HG02759 (cell line): Measurements from ENCODE around the gene SEC14L1.
"Not testable (repeated sequence)": the region's sequence is repeated elsewhere in the genome, so short reads cannot be mapped to it uniquely, and the experiment has no call there.

Experiments used
- ATAC-seq: cut with Tn5 transposase; IDR thresholded peaks from one replicate; pipeline ENCODE4 v1.9.1; 2021; ENCODE audit warnings: mild to moderate bottlenecking, moderate library complexity; ENCODE audit not compliant: unreplicated experiment

The SEC14L1 gene

DNA sequence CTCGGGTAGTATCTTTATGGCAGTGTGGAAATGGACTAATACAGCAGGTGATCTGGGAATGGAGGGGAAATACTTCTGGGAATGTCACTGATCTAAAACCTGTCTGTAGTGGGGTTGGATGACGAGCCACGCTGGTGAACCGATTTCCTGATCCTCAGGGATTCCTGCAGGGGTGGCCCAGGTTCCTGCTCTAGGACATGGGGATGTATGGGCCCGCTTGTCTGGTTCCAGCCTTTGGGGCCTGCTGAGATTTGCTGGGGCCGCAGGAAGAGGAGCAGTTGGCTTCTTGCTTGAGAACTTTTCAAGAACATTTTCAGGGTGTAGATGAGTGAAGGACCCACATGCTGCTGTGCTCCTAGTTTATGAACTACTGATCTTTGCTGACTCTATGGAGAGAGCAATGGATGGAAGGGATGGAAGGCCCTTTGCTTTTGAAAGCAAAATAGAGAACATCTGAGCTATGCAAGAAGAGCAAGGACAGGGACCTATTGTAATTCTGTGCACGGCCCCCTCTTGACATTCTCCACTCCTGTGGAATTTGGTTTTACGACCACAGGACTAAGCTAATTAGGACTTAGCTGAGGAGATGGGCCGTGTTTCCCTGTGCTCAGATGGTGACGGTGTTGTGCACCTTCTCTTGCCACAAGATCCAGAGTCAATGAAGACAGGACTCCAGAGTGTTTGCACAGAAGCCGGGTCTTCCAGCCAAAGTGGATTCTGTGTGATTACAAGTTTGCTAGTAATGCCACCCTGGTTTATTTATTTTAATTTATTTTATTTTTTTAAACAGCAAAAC, 90.5 kb downstream of the SEC14L1 start:
- no peak for ATAC-seq

DNA sequence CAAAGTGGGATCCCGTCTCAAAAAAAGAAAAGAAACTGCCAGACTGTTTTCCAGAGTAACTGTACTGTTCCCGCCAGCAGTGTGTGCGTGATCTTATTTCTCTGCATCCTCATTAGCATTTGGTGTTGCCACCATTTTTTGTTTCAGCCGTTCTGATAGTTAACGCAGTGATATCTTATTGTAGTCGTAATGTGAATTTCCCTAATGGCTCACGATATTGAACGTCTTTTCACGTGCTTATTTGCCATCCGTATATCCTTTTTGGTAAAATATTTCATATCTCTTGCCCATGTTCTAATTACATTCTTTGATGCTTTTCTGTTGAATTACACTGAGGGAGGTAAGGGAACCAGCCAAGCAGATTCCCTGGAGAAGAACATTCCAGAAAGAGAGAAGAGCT, 92.4 kb downstream of the SEC14L1 start:
- ATAC-seq = no peak

DNA sequence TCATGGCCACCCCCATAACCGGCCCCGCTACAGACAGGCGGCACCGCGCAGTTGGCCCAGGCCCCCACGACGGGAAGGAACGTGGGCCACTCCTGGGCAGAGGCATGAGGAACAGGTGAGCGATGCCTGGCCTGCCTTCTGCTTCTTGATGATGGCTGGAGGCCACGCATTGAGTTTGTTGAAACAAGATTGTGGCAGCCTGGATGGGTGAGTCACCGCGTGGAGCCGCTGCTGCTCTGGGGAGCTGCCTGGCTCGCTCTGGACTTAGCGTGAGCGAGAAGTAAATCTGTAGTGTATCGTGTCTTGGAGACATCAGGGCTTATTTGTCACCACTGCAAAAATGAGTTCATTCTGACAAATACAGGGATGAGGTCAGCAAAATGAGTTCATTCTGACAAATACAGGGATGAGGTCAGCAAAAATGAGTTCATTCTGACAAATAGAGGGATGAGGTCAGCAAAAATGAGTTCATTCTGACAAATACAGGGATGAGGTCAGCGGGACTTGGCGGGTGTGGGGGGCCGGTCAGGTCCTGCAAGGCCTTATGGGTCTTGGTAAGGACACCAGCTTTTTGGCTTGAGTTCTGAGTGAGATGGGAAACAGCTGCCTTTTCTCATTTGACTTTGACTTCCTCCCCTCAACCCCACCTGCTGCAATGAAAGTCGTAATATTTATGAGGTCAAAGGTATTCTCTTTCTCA, 93.0 kb downstream of the SEC14L1 start:
- no peak for ATAC-seq

- ATAC-seq = no peak
Observed at GRCh38 chr17:77234695-77235094, 93.9 kb downstream of the SEC14L1 start.

- no peak for ATAC-seq
Observed at GRCh38 chr17:77235370-77235941, 94.7 kb downstream of the SEC14L1 start.

DNA sequence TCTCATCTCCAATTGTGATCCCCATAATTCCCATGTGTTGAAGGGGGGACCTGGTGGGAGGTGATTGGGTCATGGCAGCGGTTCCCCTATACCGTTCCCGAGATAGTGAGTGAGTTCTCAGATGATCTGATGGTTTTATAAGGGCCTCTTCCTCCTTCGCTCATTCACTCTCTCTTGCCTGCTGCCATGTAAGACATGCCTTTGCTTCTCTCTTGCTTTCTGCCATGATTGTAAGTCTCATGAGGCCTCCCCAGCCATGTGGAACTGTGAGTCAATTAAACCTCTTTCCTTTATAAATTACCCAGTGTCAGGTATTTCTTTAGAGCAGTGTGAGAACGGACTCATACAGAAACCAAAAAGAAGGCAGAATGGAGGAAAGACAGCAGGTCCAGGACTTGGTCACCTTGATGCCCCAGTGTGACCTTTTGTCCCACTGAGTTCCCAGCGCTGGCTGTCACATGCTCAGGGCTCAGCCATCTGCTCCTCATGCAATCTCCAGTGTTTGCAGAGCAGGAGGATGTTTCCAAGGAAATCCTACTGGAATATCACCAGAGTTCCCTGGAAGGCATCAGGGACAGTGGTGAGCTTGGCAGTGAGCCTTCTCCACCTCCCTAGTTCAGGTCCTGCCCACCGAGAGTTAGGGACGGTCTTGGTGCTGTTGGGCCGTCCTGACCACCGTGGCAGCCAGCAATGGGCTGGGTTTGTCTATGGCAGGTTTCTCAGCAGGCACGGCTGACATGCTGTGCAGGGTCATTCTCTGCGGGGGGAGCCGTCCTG, 96.7 kb downstream of the SEC14L1 start:
- no peak for ATAC-seq

DNA sequence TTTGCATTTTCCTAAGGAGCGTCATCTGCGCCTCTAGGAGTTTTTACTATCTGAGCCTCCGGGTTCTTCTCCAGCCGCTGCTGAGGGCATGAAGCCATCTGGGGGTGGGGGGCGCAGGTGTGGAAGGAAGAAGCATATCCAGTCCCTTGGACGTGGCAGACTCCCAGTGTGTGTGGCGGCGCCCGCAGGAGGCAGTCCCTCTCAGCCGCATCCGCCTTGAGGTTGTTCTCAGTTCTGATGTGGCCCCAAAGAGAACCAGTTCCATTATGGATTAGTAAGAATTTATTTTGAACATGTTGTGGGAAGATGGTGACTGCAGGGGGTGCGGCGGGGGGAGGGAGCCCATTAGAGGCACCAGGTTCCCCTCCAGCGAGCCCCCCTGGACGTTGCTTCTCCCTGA, 100.2 kb downstream of the SEC14L1 start:
- no peak for ATAC-seq

DNA sequence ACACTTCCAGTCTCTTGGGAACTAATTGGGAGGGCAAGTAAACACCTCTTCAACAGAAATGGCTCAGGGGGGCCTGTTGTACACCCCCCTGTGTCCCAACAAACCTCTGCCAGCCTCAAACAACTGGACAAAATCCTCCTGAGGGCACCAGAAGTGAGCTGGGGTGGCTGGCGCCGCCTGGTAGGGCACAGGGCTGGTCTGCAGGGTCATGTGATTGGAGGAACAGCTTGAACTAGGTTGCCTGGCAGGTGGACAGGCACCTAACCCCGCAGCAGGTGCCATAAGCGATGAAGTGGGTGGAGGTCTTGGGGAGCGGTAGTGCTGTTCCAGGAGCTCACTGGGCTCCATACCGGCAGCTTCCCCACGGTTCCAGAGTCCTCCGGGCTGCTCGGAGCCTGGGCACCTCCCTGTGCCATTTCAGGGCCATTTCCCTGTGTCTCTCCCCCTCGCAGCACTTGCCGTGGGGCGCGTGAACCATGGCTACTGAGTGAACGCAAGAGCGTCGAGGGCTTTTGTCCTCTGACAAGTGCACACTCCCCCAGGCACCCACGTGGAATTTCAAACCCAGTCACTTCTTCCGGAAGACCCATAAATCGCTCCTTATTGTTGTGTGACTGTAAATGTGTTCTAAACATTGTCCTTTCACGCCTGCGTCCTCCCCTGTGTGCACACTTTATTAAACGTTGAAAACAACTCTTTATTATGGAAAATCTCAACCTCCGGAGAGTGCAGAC, 101.5 kb downstream of the SEC14L1 start:
- ATAC-seq = no peak

GRCh38 chr17:77245162-77245926, 104.6 kb downstream of the SEC14L1 start:
- no peak for ATAC-seq

DNA sequence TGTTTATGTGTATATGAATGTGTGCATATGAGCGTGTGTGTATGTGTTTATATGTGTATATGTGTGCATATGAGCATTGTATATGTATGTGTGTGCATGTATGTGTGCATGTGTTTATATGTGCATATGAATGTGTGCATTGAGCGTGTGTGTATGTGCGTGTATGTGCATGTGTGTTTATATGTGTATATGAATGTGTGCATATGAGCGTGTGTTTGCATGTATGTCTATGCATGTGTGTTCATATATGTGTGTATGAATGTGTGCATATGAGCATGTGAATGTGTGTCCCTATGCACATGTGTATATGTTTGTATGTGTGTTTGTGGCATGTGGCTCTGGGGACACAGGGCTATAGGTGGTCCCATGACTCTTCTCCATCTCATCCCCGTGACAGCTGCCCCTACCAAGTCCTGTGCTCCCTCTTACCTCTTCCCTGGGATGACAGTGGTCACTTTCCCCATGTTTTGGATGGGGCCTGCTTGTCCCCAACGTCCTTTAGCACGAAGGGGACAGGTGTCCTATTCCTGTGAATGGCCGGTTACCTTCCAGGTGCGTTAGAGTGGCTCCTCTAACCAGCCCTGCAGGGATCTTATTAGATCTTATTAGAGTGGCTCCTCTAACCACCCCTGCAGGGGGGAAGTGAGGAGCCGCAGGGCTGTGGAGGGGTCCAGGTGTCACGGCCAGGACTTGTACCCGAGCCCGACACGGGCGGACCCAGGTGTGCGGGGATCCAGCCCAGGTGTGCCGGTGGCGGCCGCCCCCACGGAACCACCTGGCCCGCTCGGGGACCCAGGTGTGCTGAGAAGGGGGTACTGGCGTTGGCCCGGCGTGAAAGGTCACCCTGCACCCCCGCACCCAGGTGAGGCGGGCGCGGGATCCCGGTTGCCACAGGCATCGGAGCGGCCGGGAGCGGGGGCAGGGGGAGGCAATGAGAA, 105.6 kb downstream of the SEC14L1 start:
- ATAC-seq = peak; percentile 16

- peak; percentile 68 for ATAC-seq
Observed at GRCh38 chr17:77247048-77247541, 106.3 kb downstream of the SEC14L1 start.

GRCh38 chr17:77247609-77248008, 106.8 kb downstream of the SEC14L1 start:
- ATAC-seq = no peak

- ATAC-seq = no peak
Observed at GRCh38 chr17:77248216-77249114, 107.7 kb downstream of the SEC14L1 start.

GRCh38 chr17:77251622-77252183, 110.9 kb downstream of the SEC14L1 start:
- ATAC-seq = no peak

DNA sequence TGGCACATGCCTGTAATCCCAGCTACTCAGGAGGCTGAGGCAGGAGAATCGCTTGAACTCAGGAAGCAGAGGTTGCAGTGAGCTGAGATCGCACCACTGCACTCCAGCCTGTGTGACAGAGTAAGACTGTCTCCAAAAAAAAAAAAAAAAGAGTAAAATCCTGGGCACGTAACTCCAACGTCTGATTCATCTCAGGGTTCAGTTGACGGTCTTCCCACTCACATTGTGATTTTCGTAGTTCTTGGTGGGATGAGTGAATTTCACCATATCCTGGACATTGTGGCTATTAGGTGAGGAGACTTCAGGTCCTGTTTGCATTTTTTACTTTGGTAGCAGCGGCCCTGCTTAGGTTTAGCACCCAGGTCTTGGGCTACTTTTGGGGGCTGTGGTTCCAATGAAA, 111.5 kb downstream of the SEC14L1 start:
- not testable (repeated sequence) for ATAC-seq

DNA sequence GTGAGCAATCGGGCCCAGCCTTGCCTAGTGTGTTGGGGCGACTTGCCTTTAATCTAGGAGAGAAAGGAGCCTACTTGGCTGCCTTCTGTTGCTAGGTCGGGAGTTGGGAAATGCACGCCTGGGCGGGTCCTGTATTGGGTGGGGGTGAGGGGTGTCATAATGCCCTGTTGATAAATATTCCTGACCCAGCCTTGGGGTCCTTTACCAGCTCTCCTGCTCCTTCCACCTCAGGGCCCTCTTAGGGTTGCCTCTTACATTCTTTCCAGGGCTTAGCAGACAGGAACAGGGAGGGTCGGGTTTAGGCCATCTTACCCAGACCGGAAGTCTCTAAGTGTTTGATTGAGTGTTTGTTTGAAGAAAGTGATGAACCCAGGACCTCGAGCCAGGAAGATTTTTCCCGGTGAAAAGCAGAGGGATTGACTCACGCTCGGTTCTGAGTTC, 112.9 kb downstream of the SEC14L1 start:
- no peak for ATAC-seq
